GM12874 (cell line): ENCODE data around the gene FAM229A.
A peak's percentile ranks its signal among the peaks of the same experiment; 100 is the strongest.

ENCODE experiments used
- CTCF ChIP-seq: IDR thresholded peaks from 2 replicates; pipeline ENCODE4 v1.5.1; 2011; ENCODE audit warnings: low read depth, mild to moderate bottlenecking, control low read depth, low read length, moderate library complexity; ENCODE audit not compliant: insufficient read depth

Gene FAM229A

DNA sequence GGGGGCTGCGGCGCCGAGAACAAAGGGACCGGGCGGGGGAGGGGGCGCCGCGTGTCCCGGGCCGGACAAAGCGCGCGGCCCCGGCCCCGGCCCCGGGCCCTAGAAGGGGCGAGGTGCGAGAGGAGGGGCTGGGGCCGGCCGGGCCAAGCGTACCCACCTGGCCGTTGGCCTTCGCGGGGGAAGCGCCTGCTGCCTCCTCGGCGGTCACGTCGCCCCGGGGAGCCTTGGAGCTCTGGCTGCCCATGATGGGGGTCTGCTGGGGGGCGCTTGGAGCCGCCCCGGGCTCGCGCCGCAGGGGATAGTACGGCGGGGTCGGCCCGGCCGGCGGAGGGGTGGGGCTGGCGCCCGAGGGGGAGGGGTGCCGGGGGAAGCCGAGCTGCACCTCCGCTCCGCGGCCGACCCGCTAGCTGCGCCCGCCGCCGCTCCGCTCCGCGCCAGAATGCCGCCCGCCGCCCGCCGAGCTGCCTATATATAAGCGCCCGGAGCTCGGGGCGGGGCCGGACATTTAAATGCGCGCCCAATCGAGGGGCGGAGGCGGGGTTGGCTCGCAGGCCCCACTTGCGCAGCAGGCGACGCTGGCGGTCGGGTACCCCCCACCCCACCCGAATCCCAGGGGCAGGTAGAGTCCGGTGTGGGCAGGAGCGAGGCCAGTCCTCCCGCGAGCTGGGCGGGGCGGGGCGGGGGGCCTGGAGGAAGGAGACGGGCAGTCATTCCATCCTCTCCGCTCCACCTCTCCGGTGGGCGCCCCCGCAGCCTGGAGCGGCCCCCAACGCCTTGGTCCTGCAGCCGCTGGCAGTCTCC is 26.3 kb downstream of the FAM229A start, which contains the start of gene MARCKSL1:
MARCKSL1 (minus strand) TSS at position 444 of the 801 bp plus-strand sequence; CDS start at position 244, 200 bp downstream.
- TF ChIP-seq CTCF: no peak

DNA sequence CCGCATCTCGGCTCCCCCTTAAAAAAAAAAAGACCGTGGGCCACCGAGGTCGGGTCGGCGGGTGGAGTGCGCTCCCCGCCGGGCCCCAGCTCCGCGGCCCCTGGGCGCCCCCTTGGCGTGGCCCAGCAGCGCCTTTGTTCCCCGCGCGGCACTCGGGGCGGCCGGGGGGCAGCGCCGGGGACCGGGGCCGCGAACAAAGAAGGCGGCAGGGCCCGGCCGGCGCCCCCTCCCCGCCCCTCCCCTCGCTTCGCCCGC is 26.8 kb downstream of the FAM229A start:
- no peak for TF ChIP-seq CTCF

GRCh38 chr1:32334864-32335534 is 27.3 kb downstream of the FAM229A start:
- TF ChIP-seq CTCF: peak; percentile 87

DNA sequence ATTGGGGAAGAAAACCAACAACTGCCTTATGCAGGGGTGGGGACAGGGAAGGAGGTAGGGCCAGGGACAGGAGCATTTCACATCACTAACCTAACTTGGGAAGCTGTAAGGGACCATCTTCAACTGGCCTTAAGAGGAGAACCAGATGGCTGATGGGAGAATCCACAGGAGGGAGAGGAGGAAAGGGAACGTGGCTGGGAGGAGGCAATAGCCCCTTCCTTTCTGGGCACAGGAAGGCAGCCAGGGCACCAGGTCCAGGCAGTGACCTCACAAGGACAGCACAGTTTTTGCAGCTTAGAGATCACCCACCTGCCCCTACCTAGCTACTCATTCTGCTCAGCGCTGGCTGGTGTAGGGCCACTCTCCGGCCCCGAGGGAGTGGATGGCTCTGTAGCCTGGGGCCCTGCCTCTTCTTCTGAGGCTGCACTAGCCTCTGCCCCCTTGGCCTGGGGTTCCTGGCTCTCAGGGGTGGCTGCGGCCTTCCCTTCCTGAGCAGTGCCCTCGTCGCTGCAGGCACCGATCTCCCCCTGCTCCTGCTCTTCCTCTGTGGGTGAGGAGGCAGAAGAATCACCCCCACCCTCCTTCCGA is 27.9 kb downstream of the FAM229A start:
- no peak for TF ChIP-seq CTCF

- no peak for TF ChIP-seq CTCF
Observed at GRCh38 chr1:32333251-32333963, 28.9 kb downstream of the FAM229A start.

GRCh38 chr1:32332290-32333079 is 29.8 kb downstream of the FAM229A start:
- TF ChIP-seq CTCF: no peak
